ENCODE data around the gene RALGPS2. TPM values are rescaled to one million over a fixed set of nuclear protein-coding genes. Genes with fewer than 3 reads are reported as not detected.
A peak's percentile ranks its signal among the peaks of the same experiment; 100 is the strongest.

The RALGPS2 gene
- total and polyA plus RNA-seq, 2 of the 13 experiments (the other 11 are each of a cell fraction or from before 2014, with no cell fraction given), result 15.6 to 36.0 TPM

- TF ChIP-seq THAP8 (CRISPR knock-in tag; IDR thresholded peaks at IDR 0.05; ENCODE audit: borderline replicate concordance) (no peak), SNAI1 (CRISPR knock-in tag; IDR thresholded peaks at IDR 0.05; ENCODE audit: borderline replicate concordance) (no peak), ZFAT (CRISPR knock-in tag; conservative IDR thresholded peaks at IDR 0.05) (no peak), NCOA1 (CRISPR knock-in tag; IDR thresholded peaks at IDR 0.05) (no peak), SYNCRIP (IDR thresholded peaks at IDR 0.05; ENCODE audit: insufficient read depth, low read depth, low read length) (no peak), ZNF143 (CRISPR knock-in tag; IDR thresholded peaks at IDR 0.05) (no peak), ZSCAN31 (CRISPR knock-in tag; IDR thresholded peaks at IDR 0.05; ENCODE audit: low read depth) (no peak; the same call in 1 of the 2 replicates), ZNF746 (CRISPR knock-in tag; IDR thresholded peaks at IDR 0.05) (no peak), ZNF34 (CRISPR knock-in tag; IDR thresholded peaks at IDR 0.05; ENCODE audit: borderline replicate concordance) (no peak), SKI (IDR thresholded peaks at IDR 0.05; ENCODE audit: partially characterized antibody) (no peak), ELF3 (CRISPR knock-in tag; IDR thresholded peaks at IDR 0.05) (no peak), MAF1 (CRISPR knock-in tag; IDR thresholded peaks at IDR 0.05; ENCODE audit: borderline replicate concordance) (no peak), HNF1B (CRISPR knock-in tag; IDR thresholded peaks at IDR 0.05) (no peak), ZNF354B (CRISPR knock-in tag; IDR thresholded peaks at IDR 0.05) (no peak), ZNF772 (CRISPR knock-in tag; IDR thresholded peaks at IDR 0.05) (no peak), CEBPG (CRISPR knock-in tag; IDR thresholded peaks at IDR 0.05) (no peak), AGO2 (optimal IDR thresholded peaks at IDR 0.05; ENCODE audit: low read depth, low read length) (peak; percentile 91), FOXA3 (CRISPR knock-in tag; IDR thresholded peaks at IDR 0.05) (no peak), TMF1 (CRISPR knock-in tag; IDR thresholded peaks at IDR 0.05; ENCODE audit: low read depth) (peak; percentile 73; the same call in 1 of the 2 replicates), NR2F1 (CRISPR knock-in tag; IDR thresholded peaks at IDR 0.05) (no peak), U2AF2 (IDR thresholded peaks at IDR 0.05; ENCODE audit: low read depth, low read length) (no peak), XRCC5 (optimal IDR thresholded peaks at IDR 0.05; ENCODE audit: low read length) (peak; percentile 20), PRDM15 (CRISPR knock-in tag; IDR thresholded peaks at IDR 0.05) (peak; percentile 89), MTA1 (CRISPR knock-in tag; IDR thresholded peaks at IDR 0.05; ENCODE audit: borderline replicate concordance) (no peak), TOE1 (CRISPR knock-in tag; IDR thresholded peaks at IDR 0.05) (no peak)
These were observed 532 bp downstream of the RALGPS2 start (continued) for GRCh38 chr1:178725466-178726086.

All from HepG2 (cell line).